Glomerular visceral epithelial cell (primary cell): ENCODE results near the gene DUSP28.

Experiments used
- DNase-seq: peaks from one replicate; pipeline ENCODE4 v3.0.0-alpha.2; 2016; ENCODE audit errors: extremely low spot score

Gene DUSP28

DNA sequence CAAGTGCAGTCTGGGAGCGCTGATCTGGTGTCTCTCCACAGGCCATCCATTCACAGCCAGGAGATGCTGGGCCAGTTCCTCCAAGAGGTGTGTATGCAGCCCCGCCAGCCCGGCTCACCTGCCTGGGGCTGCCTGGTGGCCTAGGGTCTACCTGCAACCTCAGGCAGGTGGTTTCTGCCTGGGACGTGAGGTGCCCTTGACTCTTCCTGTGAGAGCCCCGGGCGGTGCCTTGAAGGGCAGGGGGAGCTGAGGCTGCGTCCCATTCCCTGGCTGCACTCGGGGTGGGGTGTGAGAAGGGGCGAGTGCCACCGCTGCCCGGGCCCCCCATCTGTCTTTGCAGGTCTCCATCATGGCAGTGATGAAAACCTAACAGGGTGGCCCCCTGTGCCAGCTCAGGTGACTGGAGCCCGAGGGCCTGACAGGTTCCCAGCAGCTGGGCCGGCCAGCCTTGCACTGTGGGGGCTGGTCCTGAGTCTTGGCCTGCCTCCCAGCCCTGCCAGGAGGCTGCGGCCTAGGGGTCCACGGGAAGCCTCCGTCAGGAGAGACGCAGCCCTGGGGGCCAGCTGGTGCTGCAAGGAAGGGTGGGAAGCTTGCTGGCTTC is 38.3 kb downstream of the DUSP28 start:
- no peak for DNase-seq

DNA sequence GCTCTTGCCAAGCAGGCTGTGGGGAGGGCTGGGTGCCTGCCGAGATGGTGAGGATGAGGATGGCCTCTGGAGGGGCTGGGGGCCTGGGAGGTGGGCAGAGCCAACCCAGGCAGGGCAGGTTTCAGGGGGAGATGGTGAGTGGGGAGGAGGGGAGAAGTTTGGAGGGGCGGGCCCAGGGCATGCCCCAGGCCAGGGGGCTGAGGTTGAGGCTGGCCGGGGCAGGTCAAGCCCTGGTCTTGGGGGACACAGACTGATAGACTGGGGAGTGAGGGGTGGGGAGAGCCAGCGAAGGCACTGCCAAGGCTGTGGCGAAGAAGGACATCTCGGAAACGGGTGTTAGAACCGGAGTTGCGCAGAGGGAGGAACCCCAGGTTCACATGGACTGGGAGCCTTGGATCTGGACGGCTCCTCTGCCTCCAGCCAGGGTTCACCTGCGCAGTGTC is 39.0 kb downstream of the DUSP28 start:
- DNase-seq, result no peak

DNA sequence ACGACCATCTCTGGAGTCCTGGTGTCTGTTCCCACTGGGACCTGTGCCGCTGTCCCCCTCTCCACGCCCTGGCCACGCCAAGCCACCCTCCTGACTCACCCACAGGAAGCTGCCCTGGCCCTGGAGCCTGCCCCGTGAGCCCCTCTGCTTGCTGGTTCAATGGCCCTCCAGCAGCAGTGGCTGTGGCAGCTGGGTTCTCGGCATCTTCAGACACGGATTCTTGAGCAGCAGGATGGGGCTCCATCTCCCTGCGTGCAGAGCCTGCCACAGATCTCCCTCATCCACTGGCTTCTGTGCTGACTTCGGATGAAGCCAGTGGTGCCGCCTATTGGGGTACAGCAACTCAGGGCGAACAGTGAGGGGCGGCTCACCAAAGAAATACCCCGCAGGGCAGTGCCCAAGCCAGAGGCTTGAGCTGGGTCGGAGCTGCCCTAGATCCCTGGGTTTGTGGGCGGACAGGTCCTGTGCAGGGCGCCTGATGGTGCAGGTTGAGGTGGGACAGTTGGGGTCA is 40.3 kb downstream of the DUSP28 start:
- no peak for DNase-seq

DNA sequence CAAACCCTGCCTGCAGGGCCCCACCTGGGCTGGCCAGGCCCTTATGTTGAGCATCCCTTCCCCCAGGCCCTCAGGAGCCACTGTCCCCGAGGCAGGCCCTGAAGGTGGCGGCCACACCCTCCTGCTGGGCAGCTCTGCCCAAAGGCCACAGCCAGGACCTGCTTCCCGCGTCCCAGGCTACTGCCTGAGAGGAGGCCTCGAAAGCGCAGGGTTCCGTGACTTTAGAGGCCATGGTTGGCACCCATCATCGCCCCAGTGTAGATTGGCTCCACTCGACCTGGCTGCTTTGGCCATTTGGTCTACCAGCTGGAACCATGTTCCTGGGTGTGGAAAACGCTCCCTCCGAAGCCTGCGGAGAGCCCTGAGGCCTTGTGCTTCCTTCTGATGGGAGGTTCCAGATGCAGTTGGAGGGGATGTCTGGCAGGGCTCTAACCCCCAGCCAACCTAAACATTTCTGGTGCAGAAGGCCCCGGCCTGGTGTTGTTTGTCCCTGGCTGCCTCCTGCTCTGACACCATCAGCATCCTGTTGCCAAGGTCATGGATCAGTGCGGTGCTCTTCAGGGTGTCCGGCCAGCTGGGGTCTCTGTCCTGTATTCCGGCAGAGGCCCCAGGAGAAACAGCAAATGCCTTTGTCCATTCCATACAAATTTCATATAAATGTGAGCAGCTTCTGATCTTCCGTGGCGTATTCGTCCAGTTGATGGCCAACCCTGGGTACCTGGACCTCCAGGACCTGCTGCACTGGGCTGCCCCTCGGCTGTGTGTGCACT is 41.1 kb downstream of the DUSP28 start:
- no peak for DNase-seq

DNA sequence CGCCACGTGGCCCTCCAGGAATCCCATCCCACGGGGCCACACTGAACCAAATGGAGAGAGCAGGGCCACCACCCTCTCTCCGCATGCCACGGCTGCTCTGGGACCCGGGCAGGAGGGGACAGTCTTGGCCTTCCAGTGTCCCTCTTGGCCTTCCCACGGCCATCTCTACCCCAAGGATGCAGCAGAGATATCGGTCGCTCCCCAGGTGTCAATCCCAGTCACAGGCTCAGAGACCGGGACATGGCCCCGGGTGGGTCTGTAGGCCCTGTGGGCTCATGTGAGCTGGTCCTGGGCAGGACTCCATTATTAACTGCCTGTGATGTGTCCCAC is 41.6 kb downstream of the DUSP28 start:
- no peak for DNase-seq

DNA sequence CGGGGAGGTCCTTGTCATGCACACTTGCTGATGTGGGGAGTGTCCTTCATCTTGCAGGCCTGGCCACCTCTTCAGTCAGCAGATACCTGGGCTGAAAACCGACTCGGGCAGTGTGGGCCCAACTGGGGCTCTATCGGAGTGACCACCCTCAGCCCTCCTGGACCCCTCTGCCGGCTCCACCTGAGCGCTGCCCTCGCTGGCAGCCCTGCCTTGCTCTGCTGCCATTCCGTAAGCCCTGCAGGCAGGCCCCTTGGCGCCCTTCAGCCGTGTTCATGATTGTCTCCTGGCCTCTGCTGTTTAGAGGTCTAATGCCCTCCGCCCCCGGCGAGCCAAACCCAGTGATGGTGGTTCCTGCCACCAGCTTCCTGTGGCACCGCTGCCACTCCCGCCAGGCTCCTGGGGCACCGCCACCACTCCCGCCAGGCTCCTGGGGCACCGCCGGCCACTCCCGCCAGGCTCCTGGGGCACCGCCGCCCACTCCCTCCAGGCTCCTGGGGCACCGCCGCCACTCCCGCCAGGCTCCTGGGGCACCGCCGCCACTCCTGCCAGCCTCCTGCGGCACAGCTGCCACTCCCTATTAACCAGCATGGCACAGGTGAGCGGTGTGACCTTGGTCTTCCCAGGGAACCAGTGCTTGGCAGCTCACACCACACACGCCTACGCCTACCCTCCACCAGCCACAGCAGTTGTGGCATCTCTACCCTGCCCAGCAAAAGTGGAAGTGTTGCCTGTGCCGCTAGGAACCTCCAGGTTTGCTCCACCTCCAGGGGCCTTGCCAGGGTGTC is 42.3 kb downstream of the DUSP28 start:
- no peak for DNase-seq

DNA sequence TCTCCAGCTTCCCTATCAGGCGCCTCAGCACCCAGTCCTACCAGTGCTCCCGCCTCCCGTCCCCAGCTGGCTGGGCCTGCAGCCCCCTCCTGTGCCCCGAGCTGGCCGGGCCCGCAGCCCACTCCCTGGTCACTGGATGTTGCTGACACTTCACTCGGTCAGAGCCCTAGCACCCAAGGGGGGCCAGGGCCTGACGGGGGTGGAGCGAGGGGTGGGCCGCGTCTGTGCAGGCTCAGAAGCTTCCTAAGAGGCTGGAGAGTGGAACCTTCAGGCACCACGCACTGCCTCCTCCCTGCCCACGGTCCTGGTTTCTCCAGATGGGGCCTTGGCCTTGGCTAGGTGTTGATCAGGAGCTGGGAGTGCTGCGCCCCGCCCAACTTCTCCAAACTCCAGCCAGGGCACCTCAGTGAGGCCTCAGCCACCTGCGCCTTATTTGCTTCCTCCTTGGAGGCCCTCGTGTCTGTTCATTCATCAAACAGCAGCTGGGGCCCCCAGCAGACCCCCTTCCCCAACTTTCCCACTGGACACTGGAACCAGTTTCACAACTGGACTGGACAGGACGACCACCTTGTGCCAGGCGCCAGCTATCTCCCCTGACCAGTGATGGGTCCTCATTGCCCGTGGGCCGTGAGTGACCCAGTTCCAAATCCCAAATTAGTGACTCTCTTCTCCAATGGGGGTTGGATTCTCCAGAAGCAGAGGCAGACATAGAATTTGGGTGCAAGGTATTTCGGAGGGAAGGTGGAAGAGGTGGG is 43.1 kb downstream of the DUSP28 start:
- DNase-seq, result no peak

DNA sequence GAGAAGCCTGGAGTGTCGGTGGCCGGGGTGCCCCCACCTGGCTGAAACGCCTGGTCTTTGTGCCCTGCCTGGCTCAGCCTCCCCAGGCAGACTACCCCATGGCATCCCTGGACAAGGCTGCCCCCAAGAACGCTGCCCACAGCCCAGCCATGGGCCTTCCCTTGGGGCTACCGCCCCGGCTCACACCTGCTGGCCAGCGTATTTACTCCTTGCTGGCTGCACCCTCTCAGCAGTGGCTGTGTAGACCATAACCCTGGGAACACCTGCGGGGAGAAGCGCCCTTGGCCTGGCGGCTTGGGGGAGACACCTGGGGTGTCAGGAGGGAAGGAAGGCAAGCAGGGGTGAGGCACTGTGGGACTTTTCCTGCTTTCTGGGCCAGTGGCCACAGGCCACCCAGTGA is 43.7 kb downstream of the DUSP28 start:
- no peak for DNase-seq

DNA sequence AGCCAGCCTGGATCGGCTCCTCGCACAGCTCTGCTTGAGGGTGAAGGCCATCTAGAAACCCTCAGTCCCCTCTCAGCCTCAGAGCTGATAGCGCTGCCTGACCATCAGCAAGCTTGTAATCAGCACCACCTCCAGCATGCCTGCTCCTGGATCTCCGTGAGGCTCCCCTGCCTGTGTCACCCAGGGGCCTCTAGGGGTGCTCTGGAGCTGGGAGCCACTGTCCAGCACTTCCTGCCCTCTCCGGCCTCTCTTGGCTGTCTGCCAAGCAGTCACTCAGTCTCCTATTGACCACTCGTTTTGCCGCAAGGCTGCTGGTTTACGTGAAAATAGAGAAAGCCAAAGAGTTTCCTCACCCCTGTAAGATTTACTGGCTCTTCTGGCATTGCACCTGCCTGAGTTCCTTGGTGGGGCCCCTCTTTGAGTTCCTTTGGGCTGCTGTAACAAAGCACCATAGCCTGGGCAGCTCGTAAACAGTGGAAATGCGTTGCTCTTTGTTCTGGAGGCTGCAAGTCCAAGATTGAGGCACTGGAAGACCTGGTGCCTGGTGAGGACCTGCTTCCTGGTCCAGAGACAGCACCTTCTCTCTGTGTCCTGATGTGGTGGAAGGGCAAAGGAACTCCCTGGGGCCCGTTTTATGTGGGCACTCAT is 44.3 kb downstream of the DUSP28 start:
- DNase-seq, result peak; percentile 90

DNA sequence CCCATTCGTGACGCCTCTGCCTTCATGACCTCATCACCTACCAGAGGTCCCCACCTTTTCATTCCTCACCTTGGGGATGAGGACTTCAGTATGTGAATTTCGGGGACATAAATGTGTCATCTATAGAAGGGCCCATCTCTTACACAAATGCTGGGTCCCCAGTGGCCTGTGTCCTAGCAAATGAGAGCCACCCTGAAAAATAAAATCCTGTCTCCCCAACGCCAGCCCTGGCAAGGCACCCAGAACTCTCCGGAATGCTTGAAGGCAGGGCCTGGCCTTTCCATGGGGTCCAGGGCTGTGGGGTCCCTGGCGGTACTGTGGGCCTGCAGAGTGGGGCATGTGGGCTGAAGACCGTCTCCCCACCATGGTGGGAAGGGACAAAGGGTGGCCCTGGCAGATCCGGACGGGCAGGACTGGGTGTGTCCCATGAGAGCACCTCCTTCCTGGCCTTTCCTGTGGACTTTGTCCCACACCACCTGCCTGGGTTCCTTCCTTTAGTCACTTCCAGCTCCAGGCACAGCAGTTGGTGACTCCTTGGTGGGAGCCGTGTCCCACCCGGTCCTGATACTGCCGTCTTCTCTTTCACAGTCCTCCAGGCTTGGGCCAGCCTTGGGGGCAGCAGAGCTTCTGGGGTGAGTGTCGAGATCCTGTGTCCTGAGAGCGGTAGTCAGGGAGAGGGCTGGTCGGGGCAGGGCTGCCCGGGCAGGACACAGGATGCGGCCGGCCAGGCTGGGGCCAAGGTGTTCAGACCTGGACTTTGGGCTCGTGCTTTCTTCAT is 45.0 kb downstream of the DUSP28 start:
- DNase-seq, result no peak

DNA sequence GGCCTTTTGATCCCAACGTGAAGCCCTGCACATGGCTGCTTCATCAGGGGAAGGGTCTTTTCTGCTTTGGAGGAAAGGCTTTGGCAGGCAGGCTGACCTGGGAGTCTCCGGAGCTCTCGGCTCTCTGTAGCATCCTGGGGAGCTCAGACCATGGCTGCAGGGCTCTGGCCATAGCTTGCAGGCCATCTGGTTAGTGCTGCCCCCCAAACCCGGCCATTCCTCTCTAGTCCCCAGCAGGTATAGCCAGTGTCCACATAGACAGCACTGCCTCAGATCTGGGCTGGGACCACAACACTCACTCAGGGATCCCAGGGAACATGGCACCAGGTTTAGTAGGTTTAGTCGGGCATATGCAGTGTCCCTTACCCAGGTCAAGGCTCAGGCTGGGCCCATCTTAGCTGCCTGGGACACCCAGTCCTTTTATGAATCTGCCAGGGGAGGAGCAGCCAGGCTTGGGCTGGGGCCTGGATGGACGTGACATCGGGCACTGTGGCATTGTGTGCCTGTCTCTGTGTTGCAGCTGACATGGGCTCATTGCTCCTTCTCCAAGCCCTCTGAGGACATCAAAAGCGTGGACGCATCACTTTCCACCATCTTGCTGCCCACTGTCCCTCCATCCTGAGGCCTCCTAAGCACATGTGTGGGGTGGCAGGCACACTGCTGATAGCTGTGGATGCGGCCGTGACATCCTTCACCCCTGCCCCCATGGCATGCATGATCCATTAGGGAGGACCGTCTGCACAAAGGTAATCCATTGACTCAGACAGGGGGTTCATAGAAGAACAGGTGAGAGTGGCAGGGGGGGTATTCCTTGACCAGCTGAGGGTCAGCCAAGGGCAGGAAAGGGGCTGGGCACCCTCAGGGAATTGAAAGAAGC is 45.9 kb downstream of the DUSP28 start:
- no peak for DNase-seq

DNA sequence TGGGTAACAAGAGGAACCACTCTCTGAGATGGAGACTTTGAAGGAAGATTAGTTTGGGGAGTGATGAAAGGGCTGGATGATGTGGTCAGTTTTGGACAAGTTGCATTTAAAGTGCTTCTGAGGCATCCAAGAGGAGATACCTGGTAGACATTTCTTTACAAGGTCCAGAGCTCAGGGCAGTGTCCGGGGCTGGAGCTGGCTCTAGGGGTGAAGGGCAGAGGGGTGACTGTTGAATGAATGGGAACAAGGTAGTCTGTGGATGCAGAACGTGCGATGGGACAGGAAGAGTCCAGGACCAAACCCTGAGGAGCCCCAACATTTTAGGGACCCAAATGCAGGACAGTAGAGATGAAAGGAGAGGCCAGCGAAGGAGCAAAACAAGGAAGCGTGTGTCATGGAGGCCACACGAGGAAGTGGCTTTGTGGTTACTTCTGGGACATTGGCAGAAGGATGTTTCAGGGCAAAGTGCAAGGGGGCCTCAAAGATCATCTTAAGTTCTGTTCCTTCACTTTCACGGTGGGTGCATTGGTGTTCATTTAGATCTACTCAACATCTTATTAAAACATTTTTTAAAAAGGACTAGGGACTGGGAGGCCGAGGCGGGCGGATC is 51.5 kb downstream of the DUSP28 start:
- DNase-seq, result no peak
